ENCODE data around the gene TRIM28. TPM values are rescaled to one million over a fixed set of nuclear protein-coding genes. Genes with fewer than 3 reads are reported as not detected.

Gene TRIM28
- total and polyA plus RNA-seq, 5 donors = 98.7 to 161 (median 142) TPM

DNA sequence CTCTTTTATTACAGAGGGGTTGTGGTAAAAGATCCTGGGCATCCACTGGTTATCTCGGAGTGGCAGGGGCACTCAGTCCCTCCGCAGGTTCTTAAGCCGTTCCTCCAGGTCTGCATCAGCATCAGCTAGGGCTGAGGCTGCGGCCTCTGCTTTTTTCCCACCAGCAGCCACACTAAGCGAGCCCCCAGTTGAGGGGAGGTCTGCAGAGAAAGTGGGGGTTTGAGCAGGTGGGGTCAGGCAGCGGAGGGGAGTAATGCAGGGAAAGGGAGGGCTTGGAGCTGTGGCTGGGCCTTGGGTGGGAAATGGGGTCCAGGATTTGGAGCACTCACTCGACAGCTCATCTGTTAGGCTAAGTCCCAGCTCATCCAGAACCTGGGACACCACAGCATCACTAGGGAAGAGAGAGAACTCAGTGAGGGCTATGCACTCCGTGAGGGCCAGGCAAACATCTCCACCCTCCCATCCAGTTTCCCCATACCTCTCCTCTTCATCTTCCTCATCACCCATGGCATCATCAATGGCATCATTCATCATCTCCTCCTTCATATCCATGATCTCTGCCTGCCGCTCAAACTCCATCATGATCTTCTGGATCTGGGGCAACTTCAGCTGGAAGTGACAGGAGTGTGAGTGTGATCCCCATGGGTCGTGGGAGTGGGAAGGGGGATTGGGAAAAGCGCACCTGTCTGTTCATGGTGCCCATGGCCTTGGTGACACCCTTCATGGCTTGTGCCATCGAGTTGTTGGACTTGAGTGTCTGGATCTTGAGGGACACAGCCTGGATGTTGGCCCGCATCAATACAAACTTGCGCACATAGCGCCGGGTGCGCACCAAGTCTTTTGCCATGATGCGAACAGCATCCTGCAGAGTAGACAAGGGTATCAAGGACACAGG lies 8.0 kb downstream of the TRIM28 start:
- intact Hi-C loops (cut with DNase I) = no loop called here
- no peaks in the 10 kb centered on the region for H3K27me3 ChIP-seq (ENCODE audit: control insufficient read depth, insufficient read depth)

DNA sequence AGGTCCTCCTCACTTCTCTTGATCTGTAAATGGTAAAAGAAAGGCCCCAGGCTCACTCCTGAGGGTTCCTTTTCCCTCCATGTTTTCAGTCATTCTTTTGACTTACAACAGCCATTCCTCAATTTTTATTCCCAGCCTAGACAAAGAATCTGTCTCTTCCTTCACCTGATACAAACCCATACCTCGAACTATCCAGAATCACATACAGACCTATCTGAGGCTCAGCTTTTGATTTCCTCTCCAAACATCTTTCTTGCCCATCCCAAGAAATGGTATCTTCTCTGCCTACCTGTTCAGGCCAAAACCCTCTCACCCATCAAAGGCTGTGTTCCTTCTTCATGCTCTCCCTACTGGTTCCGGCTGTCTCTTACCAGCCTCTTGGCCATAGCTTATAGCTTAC lies 8.8 kb downstream of the TRIM28 start:
- DNase-seq (no peak), ATAC-seq (no peak)
- intact Hi-C loops (cut with DNase I) = no loop called here
- Histone ChIP-seq H3K4me3 (ENCODE audit: low read length) (no peak overlapping the region), H3K9me3 (ENCODE audit: control insufficient read depth, low read length) (no peaks in the 10 kb centered on the region), H3K27me3 (ENCODE audit: control insufficient read depth, insufficient read depth) (no peaks in the 10 kb centered on the region), H3K27ac (ENCODE audit: low read length) (no peak overlapping the region), H3K4me1 (ENCODE audit: control insufficient read depth, insufficient read depth, low read length) (peaks cover 13% of the 10 kb centered on the region)
- 89% methylated on average over 2 of the region's 2 CpGs for whole genome bisulfite sequencing

More for the DNA sequence above, 8.0 kb downstream of the TRIM28 start:
- H3K9me3 ChIP-seq (ENCODE audit: control insufficient read depth, low read length) = no peaks in the 10 kb centered on the region
- no peak overlapping the region for H3K4me3 ChIP-seq (ENCODE audit: low read length)
- H3K27ac ChIP-seq (ENCODE audit: low read length) = no peak overlapping the region
- WGBS = 92% methylated on average over 18 of the region's 18 CpGs
- ATAC-seq (no peak), DNase-seq (no peak)
- H3K4me1 ChIP-seq (ENCODE audit: control insufficient read depth, insufficient read depth, low read length) = peaks cover 9% of the 10 kb centered on the region

DNA sequence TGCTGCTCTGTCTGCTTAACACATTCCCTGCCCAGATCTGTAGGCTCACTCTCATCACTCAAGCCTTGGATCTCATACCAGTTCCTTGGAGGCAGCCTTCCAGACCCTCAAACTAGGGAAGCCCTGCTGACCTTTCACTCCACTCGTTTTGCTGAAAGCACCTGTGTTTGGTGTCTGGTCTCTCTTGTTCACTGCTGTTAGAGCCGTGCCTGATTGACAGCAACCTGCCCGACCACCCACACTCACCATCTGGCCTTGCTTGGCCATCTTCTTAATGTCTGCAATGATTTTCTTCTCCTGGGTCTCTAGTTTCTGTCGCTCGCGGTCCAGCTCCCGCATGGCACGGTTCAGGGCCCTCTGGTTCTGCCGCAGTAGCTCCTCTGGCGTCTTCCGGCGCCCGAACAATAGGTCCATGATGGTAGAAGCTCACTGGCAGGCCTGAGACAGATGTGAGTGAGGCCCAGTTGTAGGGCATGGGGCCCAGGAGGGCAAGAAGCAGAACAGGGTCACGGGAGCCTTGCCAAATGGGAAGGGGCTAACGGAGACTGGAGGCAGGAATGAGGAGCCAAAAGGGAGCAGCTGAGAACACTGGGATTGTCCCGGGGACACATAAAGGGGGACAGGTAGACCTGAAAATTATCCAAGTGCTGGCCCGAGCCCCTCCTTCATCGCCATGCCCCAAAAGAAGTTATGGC lies 10.1 kb downstream of the TRIM28 start:
- peaks cover 13% of the 10 kb centered on the region for H3K4me1 ChIP-seq (ENCODE audit: control insufficient read depth, insufficient read depth, low read length)
- ATAC-seq (no peak), DNase-seq (no peak)
- WGBS = 37% methylated on average over 18 of the region's 18 CpGs
- intact Hi-C loops (cut with DNase I) = no loop called here
- H3K27me3 ChIP-seq (ENCODE audit: control insufficient read depth, insufficient read depth) = no peaks in the 10 kb centered on the region
- peak overlapping the region; percentile 84 for H3K27ac ChIP-seq (ENCODE audit: low read length)
- H3K9me3 ChIP-seq (ENCODE audit: control insufficient read depth, low read length) = no peaks in the 10 kb centered on the region
- H3K4me3 ChIP-seq (ENCODE audit: low read length) = peak overlapping the region; percentile 75

DNA sequence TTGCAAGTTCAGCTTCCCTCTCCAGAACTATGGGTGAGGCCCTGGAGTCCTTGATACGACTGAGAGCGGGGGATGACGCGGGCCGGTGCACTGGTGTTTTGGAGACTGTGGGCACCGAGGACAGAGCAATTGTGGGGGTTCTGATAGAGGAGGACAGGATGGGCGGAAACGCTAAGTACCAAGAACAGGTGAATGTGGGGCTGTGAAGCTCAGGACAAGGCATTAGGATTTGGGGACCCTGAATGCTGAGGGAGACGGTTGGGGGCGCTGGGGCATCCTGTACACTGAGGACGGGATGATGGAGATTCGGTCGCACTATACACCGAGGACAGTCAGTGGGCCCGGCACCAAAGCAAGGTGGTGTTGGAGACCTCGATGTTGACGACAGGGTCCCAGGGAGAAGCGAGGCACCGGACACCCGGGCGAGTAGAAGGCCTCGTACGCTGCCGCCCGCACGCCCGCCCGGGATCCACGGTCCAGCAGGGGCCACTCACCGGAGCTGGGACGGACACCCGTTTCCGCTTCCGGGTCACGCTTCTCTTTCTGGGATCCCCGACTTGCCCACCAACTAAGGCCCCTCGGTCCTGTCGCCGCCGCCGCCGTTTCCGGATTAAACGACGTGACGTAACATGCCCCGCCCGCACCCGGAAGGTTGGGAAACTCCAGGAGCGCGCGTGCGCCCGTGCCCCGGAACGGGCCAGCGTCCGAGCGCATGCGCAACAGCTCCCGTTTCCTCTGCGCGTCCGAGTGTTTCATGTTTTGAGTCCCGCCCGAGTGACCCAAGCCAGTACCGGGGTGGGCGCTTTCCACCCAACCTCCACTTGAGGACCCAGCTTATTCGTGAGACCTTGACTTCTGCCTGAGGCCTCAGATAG lies 10.9 kb downstream of the TRIM28 start, which contains the start of gene CHMP2A:
CHMP2A (minus strand) TSS at position 612 of the 875 bp plus-strand sequence. CDS start 893 bp downstream, outside the sequence.
- intact Hi-C loops (cut with DNase I) = no loop called here
- Histone ChIP-seq H3K27me3 (ENCODE audit: control insufficient read depth, insufficient read depth) (no peaks in the 10 kb centered on the region), H3K4me1 (ENCODE audit: control insufficient read depth, insufficient read depth, low read length) (peaks cover 13% of the 10 kb centered on the region), H3K27ac (ENCODE audit: low read length) (peak within 1 kb of the TSS; percentile 84), H3K4me3 (ENCODE audit: low read length) (peak within 1 kb of the TSS; percentile 75), H3K9me3 (ENCODE audit: control insufficient read depth, low read length) (no peaks in the 10 kb centered on the region)
- DNase-seq (peak; percentile 99 to 100 (median 99)), ATAC-seq (peak; percentile 55 to 57)
- under 1% methylated on average over 69 of the region's 69 CpGs for WGBS

DNA sequence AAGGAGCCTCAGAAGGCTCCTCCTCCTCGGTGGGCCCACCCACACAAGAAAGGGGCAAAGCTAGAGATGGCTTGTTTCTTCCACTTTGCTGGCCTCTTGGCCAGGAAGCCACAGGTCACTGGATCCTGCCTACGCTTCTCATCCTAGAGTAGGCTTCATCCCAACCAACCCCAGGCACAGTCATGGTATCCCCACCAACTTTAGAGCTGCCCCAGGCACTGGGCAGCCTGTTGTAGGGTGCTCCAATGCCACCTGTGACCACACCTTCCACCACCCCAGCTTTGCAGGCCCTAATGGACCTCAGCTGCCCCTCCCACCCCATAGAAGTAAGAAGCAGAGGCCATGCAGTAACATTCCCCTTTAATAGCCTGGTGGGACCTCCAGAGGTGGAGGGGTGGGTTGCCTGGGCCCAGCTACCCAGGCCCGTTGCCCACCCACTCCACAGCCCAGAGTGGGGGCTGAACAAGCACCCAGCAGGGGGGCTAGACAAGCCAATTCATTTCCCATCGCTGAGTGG lies 11.6 kb downstream of the TRIM28 start:
- DNase-seq (no peak), ATAC-seq (no peak)
- intact Hi-C loops (cut with DNase I) = no loop called here
- Histone ChIP-seq H3K27me3 (ENCODE audit: control insufficient read depth, insufficient read depth) (no peaks in the 10 kb centered on the region), H3K27ac (ENCODE audit: low read length) (peak overlapping the region; percentile 84), H3K9me3 (ENCODE audit: control insufficient read depth, low read length) (no peaks in the 10 kb centered on the region), H3K4me3 (ENCODE audit: low read length) (peak overlapping the region; percentile 75), H3K4me1 (ENCODE audit: control insufficient read depth, insufficient read depth, low read length) (peaks cover 13% of the 10 kb centered on the region)
- WGBS = 44% methylated on average over 4 of the region's 4 CpGs

DNA sequence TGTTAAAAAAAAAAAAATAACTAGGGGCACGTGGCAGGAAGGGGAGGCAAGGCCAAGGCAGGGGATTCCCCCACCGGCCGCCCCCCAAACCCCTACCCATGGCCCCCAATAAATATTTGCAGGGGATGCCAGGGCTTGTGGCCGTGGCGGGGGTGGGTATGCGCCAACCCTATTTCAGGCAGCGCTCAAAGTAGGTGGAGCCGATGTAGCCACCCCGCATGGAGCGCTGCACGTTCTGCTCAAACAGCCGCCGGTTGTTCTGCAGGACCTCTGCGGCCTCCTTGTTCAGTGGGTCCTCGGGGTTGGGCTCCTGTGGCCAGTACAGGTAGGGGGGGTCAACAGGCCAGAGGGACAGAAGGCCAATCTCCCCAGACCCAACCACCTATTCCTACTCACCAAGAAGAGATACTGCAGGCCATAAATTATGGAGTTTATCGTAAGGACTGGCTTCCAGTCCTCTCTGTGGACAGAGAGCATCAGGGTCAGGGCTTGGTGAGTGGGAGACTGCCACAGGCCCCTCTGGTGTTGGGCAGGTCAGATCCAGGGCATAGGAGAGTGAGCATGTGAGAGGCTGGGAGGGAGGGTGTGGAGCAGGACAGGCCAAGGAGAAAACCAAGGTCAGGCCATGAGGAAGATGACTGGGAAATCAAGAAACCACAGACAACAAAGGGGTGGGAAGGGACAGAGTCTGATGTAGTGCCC lies 12.2 kb downstream of the TRIM28 start:
- Histone ChIP-seq H3K27ac (ENCODE audit: low read length) (no peak overlapping the region), H3K4me1 (ENCODE audit: control insufficient read depth, insufficient read depth, low read length) (peaks cover 13% of the 10 kb centered on the region), H3K9me3 (ENCODE audit: control insufficient read depth, low read length) (no peaks in the 10 kb centered on the region), H3K4me3 (ENCODE audit: low read length) (no peak overlapping the region), H3K27me3 (ENCODE audit: control insufficient read depth, insufficient read depth) (no peaks in the 10 kb centered on the region)
- DNase-seq (no peak), ATAC-seq (no peak)
- intact Hi-C loops (cut with DNase I) = no loop called here
- 84% methylated on average over 16 of the region's 16 CpGs for WGBS

DNA sequence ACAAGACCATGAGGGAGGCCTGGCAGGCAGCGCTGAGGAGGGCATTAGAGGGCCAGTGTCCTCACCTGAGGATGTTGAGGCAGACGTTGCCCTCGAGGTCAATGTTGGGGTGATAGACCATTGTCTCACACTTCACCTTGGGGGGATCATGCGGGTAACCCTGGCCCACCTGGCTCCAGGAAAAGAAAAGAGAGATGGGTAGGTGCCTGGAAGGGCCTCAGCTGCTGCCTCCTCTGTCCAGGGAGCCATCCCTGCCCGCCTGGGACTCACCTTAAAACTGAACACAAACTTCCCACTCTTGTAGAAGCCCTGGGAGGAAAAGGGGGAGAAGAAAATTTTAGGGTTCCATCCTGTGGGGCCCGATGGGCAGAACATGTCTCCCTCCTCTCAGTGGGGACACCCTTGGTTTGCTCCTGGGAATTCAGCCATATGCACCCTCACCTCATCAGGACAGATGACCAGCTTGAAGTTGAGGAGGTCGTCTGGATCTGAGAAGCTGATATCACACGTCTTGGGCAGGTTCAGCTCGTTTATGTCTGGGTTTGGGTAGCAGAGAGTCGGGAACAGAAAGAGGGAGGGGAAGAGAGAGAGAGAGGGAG lies 12.9 kb downstream of the TRIM28 start:
- Histone ChIP-seq H3K4me1 (ENCODE audit: control insufficient read depth, insufficient read depth, low read length) (peaks cover 13% of the 10 kb centered on the region), H3K27me3 (ENCODE audit: control insufficient read depth, insufficient read depth) (no peaks in the 10 kb centered on the region), H3K4me3 (ENCODE audit: low read length) (no peak overlapping the region), H3K9me3 (ENCODE audit: control insufficient read depth, low read length) (no peaks in the 10 kb centered on the region), H3K27ac (ENCODE audit: low read length) (no peak overlapping the region)
- ATAC-seq = no peak
- intact Hi-C loops (cut with DNase I) = no loop called here
- no peak for DNase-seq
- WGBS = 62% methylated on average over 10 of the region's 10 CpGs

DNA sequence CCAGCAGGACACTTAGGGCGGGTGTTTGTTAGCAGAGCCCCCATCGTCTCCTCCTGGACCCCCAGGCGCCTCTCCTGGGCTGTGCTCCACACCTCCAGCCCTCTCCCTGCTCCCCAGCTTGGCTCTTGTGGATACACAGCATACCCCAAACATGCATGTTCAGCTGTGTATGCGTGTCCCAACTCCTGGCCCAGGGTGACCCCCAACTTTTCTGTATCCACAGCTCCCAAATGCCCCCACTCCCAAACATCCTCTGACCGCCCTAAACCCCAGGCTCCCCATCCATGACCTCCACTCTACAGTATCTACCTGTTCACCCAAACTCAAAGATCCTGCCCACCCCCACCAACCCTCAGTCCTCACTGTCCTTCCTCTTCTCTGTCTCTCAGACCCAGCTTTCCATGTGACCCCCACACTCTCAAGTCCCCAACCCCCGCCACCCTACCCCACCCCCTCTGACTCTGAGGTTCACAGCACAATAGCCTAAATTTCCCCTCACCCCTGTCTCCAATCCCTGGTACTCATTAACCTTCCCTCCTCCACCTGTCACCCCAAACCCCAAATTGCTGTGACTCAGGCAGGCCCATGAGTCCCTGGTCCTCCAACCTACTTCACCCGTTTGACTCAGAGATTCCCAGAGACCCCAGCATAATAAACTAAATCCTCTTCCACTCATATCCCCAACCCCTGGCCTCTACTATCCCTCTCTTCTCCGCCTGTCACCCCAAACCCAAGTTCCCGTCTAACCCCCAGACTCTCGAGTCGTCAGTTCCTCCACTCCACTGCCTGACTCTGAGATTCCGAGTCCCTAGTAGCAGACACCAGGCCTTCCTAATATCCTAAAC lies 13.6 kb downstream of the TRIM28 start:
- H3K27ac ChIP-seq (ENCODE audit: low read length) = peak overlapping the region; percentile 76
- H3K4me3 ChIP-seq (ENCODE audit: low read length) = peak overlapping the region; percentile 64
- intact Hi-C loops (cut with DNase I) = no loop called here
- H3K4me1 ChIP-seq (ENCODE audit: control insufficient read depth, insufficient read depth, low read length) = peaks cover 19% of the 10 kb centered on the region
- no peaks in the 10 kb centered on the region for H3K27me3 ChIP-seq (ENCODE audit: control insufficient read depth, insufficient read depth)
- H3K9me3 ChIP-seq (ENCODE audit: control insufficient read depth, low read length) = no peaks in the 10 kb centered on the region
- 31% methylated on average over 12 of the region's 12 CpGs for WGBS
- ATAC-seq = no peak
- no peak for DNase-seq

DNA sequence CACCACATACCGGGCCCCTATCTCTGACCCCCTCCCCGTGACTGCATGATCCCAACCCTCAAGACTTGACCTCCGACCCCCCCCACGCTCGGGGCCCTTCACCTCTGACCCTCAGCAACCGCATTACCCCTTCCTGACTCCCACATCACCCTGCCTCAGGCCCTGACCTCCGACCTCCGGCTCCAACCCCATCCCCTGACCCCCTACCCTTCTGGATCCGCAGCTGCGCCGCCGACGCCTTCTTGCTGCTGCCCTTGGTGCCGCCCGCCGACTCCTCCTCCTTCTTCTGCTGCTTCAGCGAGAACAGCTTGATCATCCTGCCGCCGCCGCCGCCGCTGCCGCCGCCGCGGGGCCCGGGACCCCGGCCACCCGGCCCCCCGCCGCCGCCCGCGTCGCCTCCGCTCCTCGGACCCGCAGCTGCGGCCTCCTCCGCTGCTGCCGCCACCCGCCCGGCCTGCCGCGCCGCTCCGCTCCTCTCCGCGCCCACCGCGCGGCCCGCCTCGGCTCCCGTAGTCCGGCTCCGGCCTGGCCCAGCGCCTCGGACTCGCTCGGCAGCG lies 14.3 kb downstream of the TRIM28 start, which contains the start of gene UBE2M:
UBE2M (minus strand) TSS at position 546 of the 557 bp plus-strand sequence; CDS start at position 316, 230 bp downstream.
- H3K4me3 ChIP-seq (ENCODE audit: low read length) = peak within 1 kb of the TSS; percentile 74
- H3K27ac ChIP-seq (ENCODE audit: low read length) = peak within 1 kb of the TSS; percentile 99
- H3K9me3 ChIP-seq (ENCODE audit: control insufficient read depth, low read length) = no peaks in the 10 kb centered on the region
- ATAC-seq (no peak), DNase-seq (peak; percentile 76 to 95 (median 88))
- WGBS = under 1% methylated on average over 62 of the region's 62 CpGs
- intact Hi-C loops (cut with DNase I) = no loop called here
- no peaks in the 10 kb centered on the region for H3K27me3 ChIP-seq (ENCODE audit: control insufficient read depth, insufficient read depth)
- peaks cover 21% of the 10 kb centered on the region for H3K4me1 ChIP-seq (ENCODE audit: control insufficient read depth, insufficient read depth, low read length)
